Pulmonary artery endothelial cell (primary cell): Measurements from ENCODE around the gene SLC16A13. TPM values are rescaled to one million over a fixed set of nuclear protein-coding genes. Genes with fewer than 3 reads are reported as not detected.
"Not testable (repeated sequence)": the region's sequence is repeated elsewhere in the genome, so short reads cannot be mapped to it uniquely, and the experiment has no call there.

Source experiments
- DNase-seq: peaks from one replicate; pipeline ENCODE4 v3.0.0-alpha.2; 2011; ENCODE audit warnings: low read depth, low spot score
- total RNA-seq: library from RNA; depleted of rRNA; stranded (reverse); fragments of >200 nt; gene quantifications from 2 replicates; pipeline ENCODE4 v1.2.3, GENCODE V29; 2014

SLC16A13 gene
- 0.92 and 1.4 TPM in 2 replicates for total RNA-seq

GRCh38 chr17:7035591-7036368 is at the start of gene SLC16A13:
Gene SLC16A13, plus strand, starts transcription at chr17:7036015. Its CDS starts 368 bp downstream, at chr17:7036383.
- peak; percentile 86 for DNase-seq

- peak; percentile 43 for DNase-seq
Observed at GRCh38 chr17:6986676-6987075, 49.1 kb upstream of the SLC16A13 start.

GRCh38 chr17:6989779-6990178 is 46.0 kb upstream of the SLC16A13 start:
- DNase-seq, result no peak

- not testable (repeated sequence) for DNase-seq
Observed at GRCh38 chr17:6993613-6994056, 42.2 kb upstream of the SLC16A13 start.

- DNase-seq, result no peak
Observed at GRCh38 chr17:6994118-6994598, 41.7 kb upstream of the SLC16A13 start.

- no peak for DNase-seq
Observed at GRCh38 chr17:6994666-6995256, 41.1 kb upstream of the SLC16A13 start.

- no peak for DNase-seq
Observed at GRCh38 chr17:6995500-6996255, 40.1 kb upstream of the SLC16A13 start, which contains the start of gene ALOX12. Gene ALOX12, plus strand, starts transcription at chr17:6996049. Its CDS starts 69 bp downstream, at chr17:6996118.

GRCh38 chr17:6996256-6997011 is 39.4 kb upstream of the SLC16A13 start:
- no peak for DNase-seq

- no peak for DNase-seq
Observed at GRCh38 chr17:6997171-6997570, 38.6 kb upstream of the SLC16A13 start.

- DNase-seq, result no peak
Observed at GRCh38 chr17:6998855-6999508, 36.8 kb upstream of the SLC16A13 start.

GRCh38 chr17:7001318-7001961 is 34.4 kb upstream of the SLC16A13 start:
- DNase-seq, result no peak

- DNase-seq, result no peak
Observed at GRCh38 chr17:7002288-7003047, 33.3 kb upstream of the SLC16A13 start.

GRCh38 chr17:7003745-7004144 is 32.1 kb upstream of the SLC16A13 start:
- DNase-seq, result no peak

- no peak for DNase-seq
Observed at GRCh38 chr17:7004398-7005253, 31.2 kb upstream of the SLC16A13 start.

GRCh38 chr17:7005716-7006115 is 30.1 kb upstream of the SLC16A13 start:
- DNase-seq, result no peak

- DNase-seq, result no peak
Observed at GRCh38 chr17:7007143-7007542, 28.7 kb upstream of the SLC16A13 start.

GRCh38 chr17:7010523-7010922 is 25.3 kb upstream of the SLC16A13 start:
- DNase-seq, result no peak

- DNase-seq, result no peak
Observed at GRCh38 chr17:7011415-7011814, 24.4 kb upstream of the SLC16A13 start.

- no peak for DNase-seq
Observed at GRCh38 chr17:7011942-7012254, 23.9 kb upstream of the SLC16A13 start.
